ENCODE results near the gene YJU2.
"Not testable (repeated sequence)": the region's sequence is repeated elsewhere in the genome, so short reads cannot be mapped to it uniquely, and the experiment has no call there.

- TF ChIP-seq CTCF (IDR thresholded peaks at IDR 0.05; ENCODE audit: low read depth, low read length, missing input control); GABPA (IDR thresholded peaks at IDR 0.05 in 1 of 2, conservative IDR thresholded peaks at IDR 0.05 in 1 of 2); RAD21 (IDR thresholded peaks at IDR 0.05); MAX (IDR thresholded peaks at IDR 0.05); TAF1 (conservative IDR thresholded peaks at IDR 0.05); EGR1 (IDR thresholded peaks at IDR 0.05; ENCODE audit: low read depth in 2 of 2); SP1 (IDR thresholded peaks at IDR 0.05); REST (IDR thresholded peaks at IDR 0.05); ATF3 (IDR thresholded peaks at IDR 0.05); FOXA2 (IDR thresholded peaks at IDR 0.05): not testable (repeated sequence)
Observed at GRCh38 chr19:4237510-4237909, 9.4 kb upstream of the YJU2 start.

Measured in liver (tissue), 3 donors.